Tibial artery (tissue), 4 donors: ENCODE measurements around the gene LTV1.

ENCODE experiments used
- DNase-seq, 2 donors: peaks; one replicate each; pipeline ENCODE4 v3.0.0-alpha.2; 2019
- H3K27ac ChIP-seq, 2 donors: fragments of 200-600 bp; sonication (generic) in 1 of 2; 1 replicate in 1 of 2; 2 replicates in 1 of 2; pipeline ENCODE4 v1.5.1; 2018 to 2019; ENCODE audit warnings: mild to moderate bottlenecking in 1 of 2
- H3K27me3 ChIP-seq, 2 donors: fragments of 200-600 bp; sonication (generic) in 1 of 2; one replicate each; pipeline versions ENCODE4 v1.5.1 to v1.6.0; 2016 to 2019
- H3K36me3 ChIP-seq, 3 donors: fragments of 200-600 bp; sonication (generic) in 2 of 3; one replicate each; pipeline ENCODE4 v1.5.1; 2016 to 2019; ENCODE audit warnings: mild to moderate bottlenecking in 2 of 3
- H3K4me1 ChIP-seq, 4 donors: fragments of 200-600 bp; sonication (generic) in 2 of 4; 1 replicate in 3 of 4; 2 replicates in 1 of 4; pipeline ENCODE4 v1.5.1; 2016 to 2019
- H3K4me3 ChIP-seq, 2 donors: fragments of 200-600 bp; sonication (generic) in 1 of 2; 1 replicate in 1 of 2; 2 replicates in 1 of 2; pipeline ENCODE4 v1.5.1; 2018 to 2019; ENCODE audit warnings: mild to moderate bottlenecking in 2 of 2
- H3K9me3 ChIP-seq, 3 donors: fragments of 200-600 bp; sonication (generic) in 1 of 3; one replicate each; pipeline ENCODE4 v1.5.1; 2016 to 2019
- CTCF ChIP-seq, 2 experiments: fragments of 200-600 bp in 1 of 2; fragments of 450-650 bp in 1 of 2; IDR thresholded peaks; one replicate each; pipeline ENCODE4 v1.5.1; 2017 to 2019; ENCODE audit warnings: antibody characterized with exemption in 2 of 2, mild to moderate bottlenecking in 1 of 2, moderate library complexity in 1 of 2
- intact Hi-C: fragments of 100-400 bp; cut with DNase I; formaldehyde crosslinking; loops from one replicate; pipeline ENCODE4 v1.15.0; 2023; ENCODE audit warnings: low total_unique reads

Gene LTV1

GRCh38 chr6:143877584-143878271, 34.6 kb downstream of the LTV1 start:
- H3K4me1 ChIP-seq = no peaks in the 10 kb centered on the region
- no peak overlapping the region for H3K27ac ChIP-seq
- no peaks in the 10 kb centered on the region for H3K27me3 ChIP-seq
- TF ChIP-seq CTCF (IDR thresholded peaks at IDR 0.05) = no peak
- H3K36me3 ChIP-seq = no peaks in the 10 kb centered on the region
- no peak for DNase-seq
- H3K4me3 ChIP-seq = no peak overlapping the region
- intact Hi-C loops = no loop called here
- H3K9me3 ChIP-seq = peaks cover 0 to 15% (median 0%) of the 10 kb centered on the region in 3 donors

GRCh38 chr6:143878272-143878760, 35.2 kb downstream of the LTV1 start:
- H3K36me3 ChIP-seq = no peaks in the 10 kb centered on the region
- intact Hi-C loops = no loop called here
- no peaks in the 10 kb centered on the region for H3K4me1 ChIP-seq
- no peak for DNase-seq
- no peak overlapping the region for H3K27ac ChIP-seq
- H3K9me3 ChIP-seq = peaks cover 0 to 15% (median 0%) of the 10 kb centered on the region in 3 donors
- H3K27me3 ChIP-seq = no peaks in the 10 kb centered on the region
- no peak for TF ChIP-seq CTCF (IDR thresholded peaks at IDR 0.05)
- H3K4me3 ChIP-seq = no peak overlapping the region

- no peak for DNase-seq
- no peak overlapping the region for H3K4me3 ChIP-seq
Observed at GRCh38 chr6:143880412-143880811, 37.3 kb downstream of the LTV1 start.

GRCh38 chr6:143882401-143882930, 39.3 kb downstream of the LTV1 start:
- intact Hi-C loops = no loop called here
- Histone ChIP-seq H3K4me1 (no peaks in the 10 kb centered on the region), H3K27ac (no peak overlapping the region), H3K36me3 (no peaks in the 10 kb centered on the region), H3K4me3 (no peak overlapping the region), H3K27me3 (no peaks in the 10 kb centered on the region), H3K9me3 (peaks cover 0 to 5% (median 0%) of the 10 kb centered on the region in 3 donors)
- TF ChIP-seq CTCF (IDR thresholded peaks at IDR 0.05) = no peak
- DNase-seq = no peak

More at GRCh38 chr6:143880412-143880811, 37.3 kb downstream of the LTV1 start:
- intact Hi-C loops = no loop called here
- no peak for TF ChIP-seq CTCF (IDR thresholded peaks at IDR 0.05)
- peaks cover 0 to 9% (median 0%) of the 10 kb centered on the region in 3 donors for H3K9me3 ChIP-seq
- no peaks in the 10 kb centered on the region for H3K4me1 ChIP-seq
- no peaks in the 10 kb centered on the region for H3K36me3 ChIP-seq
- no peak overlapping the region for H3K27ac ChIP-seq
- no peaks in the 10 kb centered on the region for H3K27me3 ChIP-seq

GRCh38 chr6:143884216-143884900, 41.2 kb downstream of the LTV1 start:
- Histone ChIP-seq H3K36me3 (no peaks in the 10 kb centered on the region), H3K9me3 (peaks cover 0 to 4% (median 0%) of the 10 kb centered on the region in 3 donors), H3K27ac (no peak overlapping the region), H3K4me1 (no peaks in the 10 kb centered on the region), H3K4me3 (no peak overlapping the region), H3K27me3 (no peaks in the 10 kb centered on the region)
- no peak for TF ChIP-seq CTCF (IDR thresholded peaks at IDR 0.05)
- intact Hi-C loops = no loop called here
- DNase-seq = no peak
